Nephron (organoid): ENCODE data around the gene PRKN.
A peak's percentile ranks its signal among the peaks of the same experiment; 100 is the strongest.

Experiments
- H3K27ac Mint-ChIP-seq, 3 experiments: 2 replicates each; pipeline ENCODE4 v1.8.0; 2020; ENCODE audit warnings: mixed read lengths in 3 of 3, mild to moderate bottlenecking in 2 of 3, moderate library complexity in 1 of 3
- H3K27me3 Mint-ChIP-seq: 2 replicates; pipeline ENCODE4 v1.8.0; 2021; ENCODE audit warnings: low read depth, mild to moderate bottlenecking, moderate library complexity, mixed read lengths
- H3K36me3 Mint-ChIP-seq: 2 replicates; pipeline ENCODE4 v1.8.0; 2020; ENCODE audit warnings: low read depth, mixed read lengths
- H3K4me1 Mint-ChIP-seq: 2 replicates; pipeline ENCODE4 v1.8.0; 2020; ENCODE audit warnings: mixed read lengths
- H3K4me3 Mint-ChIP-seq, 3 experiments: 2 replicates each; pipeline ENCODE4 v1.8.0; 2020; ENCODE audit warnings: mild to moderate bottlenecking in 3 of 3, mixed read lengths in 3 of 3, moderate library complexity in 2 of 3
- H3K9me3 Mint-ChIP-seq: 2 replicates; pipeline ENCODE4 v1.8.0; 2020; ENCODE audit warnings: mixed read lengths
- CTCF ChIP-seq, 3 experiments: fragments of 200-600 bp; sonication (generic); IDR thresholded peaks; one replicate each; pipeline ENCODE4 v1.5.0; 2021; ENCODE audit warnings: antibody characterized with exemption in 3 of 3; ENCODE audit not compliant: unreplicated experiment in 3 of 3

Gene PRKN

DNA sequence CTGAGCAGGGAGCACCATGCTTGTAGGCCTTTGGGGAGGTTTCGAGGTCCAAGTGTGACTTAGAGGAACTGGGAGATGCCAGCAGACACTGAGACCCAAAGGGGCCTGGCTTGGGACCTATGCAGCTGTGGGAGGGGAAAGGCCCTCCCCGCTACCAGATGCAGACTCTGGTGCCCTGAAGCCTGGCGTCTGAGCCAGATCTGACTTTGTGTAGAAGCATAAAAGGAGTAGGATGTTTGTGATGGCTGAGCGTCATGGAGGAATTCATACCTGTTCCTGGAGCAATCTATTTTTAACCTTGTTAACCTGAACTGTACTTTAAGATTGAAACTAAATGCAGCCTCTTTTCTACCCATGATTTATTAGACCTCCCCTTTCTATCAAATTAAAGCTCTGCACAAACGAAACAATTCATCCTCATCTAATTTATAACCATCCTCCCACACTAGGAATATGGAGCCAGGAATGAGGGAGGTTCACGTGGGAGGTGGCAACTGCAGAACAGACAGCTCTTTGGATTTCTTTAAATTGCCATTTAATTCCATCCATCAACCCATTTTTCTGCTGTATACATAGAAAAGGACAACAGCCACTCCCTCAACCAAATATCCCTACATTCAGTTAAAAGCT lies 1281.2 kb downstream of the PRKN start:
- H3K36me3 Mint-ChIP-seq: no peaks in the 10 kb centered on the region
- TF ChIP-seq CTCF (IDR thresholded peaks at IDR 0.05; ENCODE audit: unreplicated experiment in 3 of 3): no peak
- H3K9me3 Mint-ChIP-seq: no peaks in the 10 kb centered on the region
- H3K27ac Mint-ChIP-seq: peak overlapping the region; percentile 90 to 94 (median 90)
- H3K4me1 Mint-ChIP-seq: peaks cover 44% of the 10 kb centered on the region
- H3K27me3 Mint-ChIP-seq: peaks cover 3% of the 10 kb centered on the region
- H3K4me3 Mint-ChIP-seq: no peak overlapping the region

GRCh38 chr6:161445021-161445799 lies 1282.4 kb downstream of the PRKN start:
- H3K27ac Mint-ChIP-seq: peak overlapping the region; percentile 90 to 94 (median 90)
- peak overlapping the region in 2 of 3 experiments; percentile 49 to 59 for H3K4me3 Mint-ChIP-seq
- H3K4me1 Mint-ChIP-seq: peaks cover 48% of the 10 kb centered on the region
- TF ChIP-seq CTCF (IDR thresholded peaks at IDR 0.05; ENCODE audit: unreplicated experiment in 3 of 3): no peak
- peaks cover 3% of the 10 kb centered on the region for H3K27me3 Mint-ChIP-seq
- H3K9me3 Mint-ChIP-seq: no peaks in the 10 kb centered on the region
- no peaks in the 10 kb centered on the region for H3K36me3 Mint-ChIP-seq

DNA sequence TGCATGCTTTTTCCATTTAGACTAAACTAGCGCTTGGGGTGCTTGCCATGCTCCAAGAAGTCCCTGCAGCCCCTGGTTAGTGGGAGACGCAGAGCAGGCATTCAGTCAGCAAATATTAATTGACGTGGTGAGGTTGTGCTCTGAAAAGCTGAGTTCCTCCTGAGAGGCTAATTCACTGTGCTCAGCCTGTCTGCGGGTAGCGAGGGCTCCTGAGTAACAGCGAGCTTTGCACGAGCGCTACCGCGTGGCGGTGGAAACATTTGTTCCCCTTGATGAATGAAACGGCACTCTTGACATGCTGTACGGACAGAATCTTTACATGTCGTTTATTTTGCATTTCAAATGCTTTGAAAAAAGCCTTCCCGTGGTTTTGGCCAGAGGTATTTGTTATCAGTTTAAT lies 1283.1 kb downstream of the PRKN start:
- H3K4me1 Mint-ChIP-seq: peaks cover 48% of the 10 kb centered on the region
- no peaks in the 10 kb centered on the region for H3K36me3 Mint-ChIP-seq
- no peak for TF ChIP-seq CTCF (IDR thresholded peaks at IDR 0.05; ENCODE audit: unreplicated experiment in 3 of 3)
- peak overlapping the region; percentile 10 to 64 (median 21) for H3K4me3 Mint-ChIP-seq
- H3K27me3 Mint-ChIP-seq: peaks cover 3% of the 10 kb centered on the region
- peak overlapping the region; percentile 90 to 94 (median 90) for H3K27ac Mint-ChIP-seq
- no peaks in the 10 kb centered on the region for H3K9me3 Mint-ChIP-seq

- Mint-ChIP-seq H3K4me1 (peaks cover 48% of the 10 kb centered on the region), H3K27ac (peak overlapping the region; percentile 90 to 94 (median 90)), H3K36me3 (no peaks in the 10 kb centered on the region), H3K27me3 (peaks cover 3% of the 10 kb centered on the region), H3K4me3 (no peak overlapping the region), H3K9me3 (no peaks in the 10 kb centered on the region)
- no peak for TF ChIP-seq CTCF (IDR thresholded peaks at IDR 0.05; ENCODE audit: unreplicated experiment in 3 of 3)
These were observed 1283.7 kb downstream of the PRKN start for GRCh38 chr6:161443848-161444247.

DNA sequence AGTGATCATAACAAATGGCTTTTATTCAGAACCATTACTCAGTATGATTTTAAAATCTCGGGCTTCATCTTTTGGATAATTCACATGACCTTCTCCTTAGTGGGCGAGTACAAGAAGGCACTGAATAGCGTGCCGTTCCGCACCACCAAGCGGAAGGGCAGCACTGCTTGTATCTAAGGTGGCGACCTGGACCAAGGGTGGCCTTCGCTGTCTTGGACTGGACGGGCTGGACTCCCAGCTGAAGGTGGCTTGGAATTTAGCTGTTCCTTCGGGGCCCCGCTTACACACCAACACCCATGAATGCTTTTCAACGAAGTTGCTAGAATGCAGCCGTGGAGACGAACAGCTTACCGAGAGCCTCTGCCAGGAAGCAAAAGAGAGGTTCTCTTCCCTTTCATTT lies 1285.1 kb downstream of the PRKN start:
- TF ChIP-seq CTCF (IDR thresholded peaks at IDR 0.05; ENCODE audit: unreplicated experiment in 3 of 3): no peak
- Mint-ChIP-seq H3K36me3 (no peaks in the 10 kb centered on the region), H3K27ac (peak overlapping the region; percentile 2 to 16 (median 11)), H3K4me1 (peaks cover 48% of the 10 kb centered on the region), H3K9me3 (no peaks in the 10 kb centered on the region), H3K27me3 (peaks cover 3% of the 10 kb centered on the region), H3K4me3 (no peak overlapping the region)
